Activated naive CD4-positive, alpha-beta T cell treated with anti-CD3 and anti-CD28 coated beads for 36 hours (primary cell): ENCODE data around the gene PPP2R5D. TPM values are rescaled to one million over a fixed set of nuclear protein-coding genes. Genes with fewer than 3 reads are reported as not detected.

Experiments
- total RNA-seq, 2 experiments: library from RNA; stranded (reverse); gene quantifications; one replicate each; pipeline ENCODE4 v1.2.3, GENCODE V29; 2021

Gene PPP2R5D
- total RNA-seq, 2 experiments from 2014 or later = 52.4 to 54.4 TPM

Other genes starting within 250 kb of the PPP2R5D start
- 10 to 100 TPM; 12.6 to 12.9 TPM for gene TBCC, start 238.5 kb upstream of the PPP2R5D start, total RNA-seq
- 1 to 10 TPM; 7.8 to 7.9 TPM for gene BICRAL, start 202.5 kb upstream of the PPP2R5D start, total RNA-seq
- 100 to 1,000 TPM in 1 of 2 experiments, 10 to 100 TPM in 1; 99.0 to 101 TPM for gene RPL7L1, start 105.0 kb upstream of the PPP2R5D start, total RNA-seq
- not detected for gene PTCRA, start 68.5 kb upstream of the PPP2R5D start, total RNA-seq
- gene CNPY3, start 55.1 kb upstream of the PPP2R5D start, total RNA-seq = 10 to 100 TPM; 37.6 to 41.0 TPM
- not detected for gene GNMT, start 23.8 kb upstream of the PPP2R5D start, total RNA-seq
- gene PEX6, start 5.4 kb upstream of the PPP2R5D start, total RNA-seq = 10 to 100 TPM; 17.1 to 18.2 TPM
- 10 to 100 TPM; 80.6 to 85.1 TPM for gene MEA1, start 29.4 kb downstream of the PPP2R5D start, total RNA-seq
- gene KLHDC3, start 29.7 kb downstream of the PPP2R5D start, total RNA-seq = 10 to 100 TPM; 58.6 to 58.9 TPM
- 10 to 100 TPM; 31.0 to 32.7 TPM for gene RRP36, start 37.1 kb downstream of the PPP2R5D start, total RNA-seq
- gene CUL7, start 69.3 kb downstream of the PPP2R5D start, total RNA-seq = 10 to 100 TPM; 21.9 to 22.1 TPM
- gene MRPL2, start 74.9 kb downstream of the PPP2R5D start, total RNA-seq = 10 to 100 TPM; 87.7 to 95.1 TPM
- 10 to 100 TPM; 12.0 to 12.3 TPM for gene KLC4, start 75.1 kb downstream of the PPP2R5D start, total RNA-seq
- gene PTK7, start 91.7 kb downstream of the PPP2R5D start, total RNA-seq = 1 to 10 TPM; 2.0 to 2.2 TPM
- gene SRF, start 186.7 kb downstream of the PPP2R5D start, total RNA-seq = 10 to 100 TPM; 27.8 to 28.2 TPM
- 10 to 100 TPM; 43.1 to 49.3 TPM for gene CUL9, start 197.6 kb downstream of the PPP2R5D start, total RNA-seq
- gene DNPH1, start 244.9 kb downstream of the PPP2R5D start, total RNA-seq = 10 to 100 TPM; 59.7 to 59.8 TPM